PFSK-1 (cell line): ENCODE data around the gene C10orf67.

Experiments used
- FOXP2 ChIP-seq: optimal IDR thresholded peaks from 2 replicates; pipeline ENCODE3; 2011; ENCODE audit warnings: borderline replicate concordance, control low read depth, inconsistent platforms; ENCODE audit not compliant: insufficient read depth; ENCODE audit errors: extremely low read length, extremely low read depth
- POLR2AphosphoS5 ChIP-seq: IDR thresholded peaks from 2 replicates; pipeline ENCODE4 v1.6.1; 2012; ENCODE audit warnings: low read depth, mild to moderate bottlenecking, control low read depth, low read length, moderate library complexity
- SIN3A ChIP-seq: IDR thresholded peaks from 2 replicates; pipeline ENCODE4 v1.6.1; 2012; ENCODE audit warnings: mild to moderate bottlenecking, low read length, moderate library complexity, borderline replicate concordance; ENCODE audit not compliant: insufficient read depth
- TAF1 ChIP-seq: IDR thresholded peaks from 2 replicates; pipeline ENCODE4 v1.6.1; 2012; ENCODE audit warnings: low read length, control low read depth, borderline replicate concordance; ENCODE audit not compliant: insufficient read depth
- TF ChIP-seq, protein P1 (sequence below), 2 experiments: IDR thresholded peaks; 2 replicates each; pipeline versions ENCODE4 v1.6.1 to v1.8.0; 2011 to 2012; ENCODE audit warnings: low read depth in 2 of 2, low read length in 2 of 2, control low read depth in 1 of 2, inconsistent platforms in 1 of 2, mild to moderate bottlenecking in 1 of 2, moderate library complexity in 1 of 2; ENCODE audit not compliant: insufficient read depth in 1 of 2

The C10orf67 gene

DNA sequence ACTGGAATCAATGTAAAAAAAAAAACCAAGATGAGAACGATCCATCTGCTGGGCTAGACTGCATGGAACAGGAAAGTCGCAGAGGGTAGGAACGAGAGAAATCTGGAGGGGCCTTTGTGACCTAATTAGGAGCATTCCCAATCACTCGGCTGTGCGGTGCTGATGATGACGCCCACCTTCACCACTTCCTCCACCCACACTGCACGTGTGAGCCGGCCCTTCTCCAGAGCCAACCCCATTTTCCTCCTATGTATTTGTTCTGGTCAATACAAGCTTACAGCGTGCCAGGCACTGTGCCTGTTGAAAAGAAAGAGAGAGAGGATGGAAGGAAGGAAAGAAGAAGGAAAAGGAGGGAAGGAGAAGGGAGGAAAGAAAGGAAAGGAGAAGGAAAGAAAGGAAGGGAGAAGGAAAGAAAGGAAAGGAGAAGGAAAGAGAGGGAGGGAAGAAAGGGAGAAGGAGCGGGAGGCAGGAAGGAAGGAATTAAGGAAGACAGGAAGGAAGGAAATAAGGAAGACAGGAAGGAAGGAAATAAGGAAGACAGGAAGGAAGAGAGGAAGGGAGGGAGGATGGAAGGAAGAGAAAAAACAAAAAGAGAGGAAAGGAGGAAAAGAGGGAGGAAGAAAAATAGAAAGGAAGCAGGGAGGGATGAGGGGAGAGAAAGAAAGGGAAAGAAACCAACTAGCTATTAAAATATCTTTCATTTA, 188.0 kb downstream of the C10orf67 start:
- TF ChIP-seq, protein P1, sequence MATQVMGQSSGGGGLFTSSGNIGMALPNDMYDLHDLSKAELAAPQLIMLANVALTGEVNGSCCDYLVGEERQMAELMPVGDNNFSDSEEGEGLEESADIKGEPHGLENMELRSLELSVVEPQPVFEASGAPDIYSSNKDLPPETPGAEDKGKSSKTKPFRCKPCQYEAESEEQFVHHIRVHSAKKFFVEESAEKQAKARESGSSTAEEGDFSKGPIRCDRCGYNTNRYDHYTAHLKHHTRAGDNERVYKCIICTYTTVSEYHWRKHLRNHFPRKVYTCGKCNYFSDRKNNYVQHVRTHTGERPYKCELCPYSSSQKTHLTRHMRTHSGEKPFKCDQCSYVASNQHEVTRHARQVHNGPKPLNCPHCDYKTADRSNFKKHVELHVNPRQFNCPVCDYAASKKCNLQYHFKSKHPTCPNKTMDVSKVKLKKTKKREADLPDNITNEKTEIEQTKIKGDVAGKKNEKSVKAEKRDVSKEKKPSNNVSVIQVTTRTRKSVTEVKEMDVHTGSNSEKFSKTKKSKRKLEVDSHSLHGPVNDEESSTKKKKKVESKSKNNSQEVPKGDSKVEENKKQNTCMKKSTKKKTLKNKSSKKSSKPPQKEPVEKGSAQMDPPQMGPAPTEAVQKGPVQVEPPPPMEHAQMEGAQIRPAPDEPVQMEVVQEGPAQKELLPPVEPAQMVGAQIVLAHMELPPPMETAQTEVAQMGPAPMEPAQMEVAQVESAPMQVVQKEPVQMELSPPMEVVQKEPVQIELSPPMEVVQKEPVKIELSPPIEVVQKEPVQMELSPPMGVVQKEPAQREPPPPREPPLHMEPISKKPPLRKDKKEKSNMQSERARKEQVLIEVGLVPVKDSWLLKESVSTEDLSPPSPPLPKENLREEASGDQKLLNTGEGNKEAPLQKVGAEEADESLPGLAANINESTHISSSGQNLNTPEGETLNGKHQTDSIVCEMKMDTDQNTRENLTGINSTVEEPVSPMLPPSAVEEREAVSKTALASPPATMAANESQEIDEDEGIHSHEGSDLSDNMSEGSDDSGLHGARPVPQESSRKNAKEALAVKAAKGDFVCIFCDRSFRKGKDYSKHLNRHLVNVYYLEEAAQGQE (IDR thresholded peaks at IDR 0.05; ENCODE audit: insufficient read depth in 1 of 2, low read depth in 2 of 2, low read length in 2 of 2), result no peak
- TF ChIP-seq FOXP2, result no peak
- no peak for TF ChIP-seq POLR2AphosphoS5

DNA sequence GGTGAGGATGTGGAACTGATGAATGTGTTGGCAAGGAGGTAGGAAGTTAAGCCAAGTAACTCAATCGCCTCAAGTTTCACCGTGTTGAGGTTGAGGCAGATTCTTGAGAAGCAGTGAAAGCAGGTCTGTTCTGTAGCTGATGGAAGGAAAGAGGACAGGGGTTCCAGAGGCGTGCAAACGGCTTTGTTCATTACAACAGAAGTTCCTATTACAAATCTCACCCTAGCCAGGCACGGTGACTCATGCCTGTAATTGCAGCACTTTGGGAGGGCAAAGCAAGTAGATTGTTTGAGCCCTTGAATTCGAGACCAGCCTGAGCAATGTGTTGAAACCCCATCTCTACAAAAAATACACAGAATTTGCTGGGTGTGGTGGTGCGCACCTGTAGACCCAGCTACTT, 189.4 kb downstream of the C10orf67 start:
- no peak for TF ChIP-seq SIN3A
- TF ChIP-seq TAF1, result no peak
- no peak for TF ChIP-seq FOXP2
- TF ChIP-seq, protein P1 (IDR thresholded peaks at IDR 0.05; ENCODE audit: insufficient read depth in 1 of 2, low read depth in 2 of 2, low read length in 2 of 2), result no peak
- TF ChIP-seq POLR2AphosphoS5, result no peak
